ENCODE data around the gene IMMP1L. TPM values are rescaled to one million over a fixed set of nuclear protein-coding genes. Genes with fewer than 3 reads are reported as not detected.

IMMP1L gene
- total RNA-seq, 2 experiments from 2014 or later = 27.9 to 37.3 TPM

DNA sequence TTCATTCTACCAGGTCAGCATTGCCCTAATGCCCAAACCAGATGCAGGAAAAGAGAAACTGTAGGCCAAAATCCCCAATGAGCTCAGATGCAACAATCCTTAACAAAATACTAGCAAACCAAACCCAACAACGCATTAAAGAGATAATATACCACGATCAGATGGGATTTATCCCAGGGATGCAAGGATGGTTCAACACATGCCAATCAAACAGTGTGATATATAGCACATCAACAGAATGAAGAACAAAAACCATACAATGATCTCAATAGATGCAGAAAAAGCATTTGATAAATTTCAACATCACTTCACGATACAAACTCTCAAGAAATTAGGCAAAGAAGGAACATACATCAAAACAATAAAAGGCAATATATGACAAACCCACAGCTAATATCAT is 45.0 kb downstream of the IMMP1L start:
- H3K79me2 ChIP-seq (ENCODE audit: insufficient read depth, low read depth, low read length) = no peaks in the 10 kb centered on the region
- no TSS peak for BruUV-seq (replicated peaks)
- no peak overlapping the region for H3K27ac ChIP-seq (ENCODE audit: low read depth, low read length, poor library complexity, severe bottlenecking)
- no peak overlapping the region for H2AFZ ChIP-seq (ENCODE audit: low read length)
- H3K4me3 ChIP-seq (ENCODE audit: low read depth, low read length, poor library complexity, severe bottlenecking) = no peak overlapping the region
- H3K9me3 ChIP-seq (ENCODE audit: low read length) = peaks cover 19% of the 10 kb centered on the region
- no peaks in the 10 kb centered on the region for H3K9me2 ChIP-seq (ENCODE audit: insufficient read depth, low read length)
- ChIA-PET POLR2A (interaction anchor here (1.5 kb wide), 1 partner anchor 12 kb away, joined by 4 read pairs; no protein-coding TSS in a partner anchor), CTCF (ENCODE audit: unreplicated experiment) (no interaction called here)
- TF ChIP-seq, protein P1, sequence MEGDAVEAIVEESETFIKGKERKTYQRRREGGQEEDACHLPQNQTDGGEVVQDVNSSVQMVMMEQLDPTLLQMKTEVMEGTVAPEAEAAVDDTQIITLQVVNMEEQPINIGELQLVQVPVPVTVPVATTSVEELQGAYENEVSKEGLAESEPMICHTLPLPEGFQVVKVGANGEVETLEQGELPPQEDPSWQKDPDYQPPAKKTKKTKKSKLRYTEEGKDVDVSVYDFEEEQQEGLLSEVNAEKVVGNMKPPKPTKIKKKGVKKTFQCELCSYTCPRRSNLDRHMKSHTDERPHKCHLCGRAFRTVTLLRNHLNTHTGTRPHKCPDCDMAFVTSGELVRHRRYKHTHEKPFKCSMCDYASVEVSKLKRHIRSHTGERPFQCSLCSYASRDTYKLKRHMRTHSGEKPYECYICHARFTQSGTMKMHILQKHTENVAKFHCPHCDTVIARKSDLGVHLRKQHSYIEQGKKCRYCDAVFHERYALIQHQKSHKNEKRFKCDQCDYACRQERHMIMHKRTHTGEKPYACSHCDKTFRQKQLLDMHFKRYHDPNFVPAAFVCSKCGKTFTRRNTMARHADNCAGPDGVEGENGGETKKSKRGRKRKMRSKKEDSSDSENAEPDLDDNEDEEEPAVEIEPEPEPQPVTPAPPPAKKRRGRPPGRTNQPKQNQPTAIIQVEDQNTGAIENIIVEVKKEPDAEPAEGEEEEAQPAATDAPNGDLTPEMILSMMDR (conservative IDR thresholded peaks at IDR 0.05; ENCODE audit: low read length) = no peak
- no peak for TF ChIP-seq EZH2phosphoT487 (IDR thresholded peaks at IDR 0.05; ENCODE audit: borderline replicate concordance, low read depth, low read length)
- H4K20me1 ChIP-seq (ENCODE audit: insufficient read depth, low read length) = no peaks in the 10 kb centered on the region
- peaks cover 14% of the 10 kb centered on the region; the same call in 1 of the 2 replicates for H3K36me3 ChIP-seq (ENCODE audit: insufficient read depth, low read length)
- no peak for DNase-seq (ENCODE audit: low spot score)
- no peaks in the 10 kb centered on the region for H3K4me1 ChIP-seq (ENCODE audit: insufficient read depth, low read length, poor library complexity, severe bottlenecking)
- intact Hi-C loops (cut with micrococcal nuclease; ENCODE audit: unreplicated experiment) = no loop called here
- H3K4me2 ChIP-seq (ENCODE audit: low read length) = no peak overlapping the region

DNA sequence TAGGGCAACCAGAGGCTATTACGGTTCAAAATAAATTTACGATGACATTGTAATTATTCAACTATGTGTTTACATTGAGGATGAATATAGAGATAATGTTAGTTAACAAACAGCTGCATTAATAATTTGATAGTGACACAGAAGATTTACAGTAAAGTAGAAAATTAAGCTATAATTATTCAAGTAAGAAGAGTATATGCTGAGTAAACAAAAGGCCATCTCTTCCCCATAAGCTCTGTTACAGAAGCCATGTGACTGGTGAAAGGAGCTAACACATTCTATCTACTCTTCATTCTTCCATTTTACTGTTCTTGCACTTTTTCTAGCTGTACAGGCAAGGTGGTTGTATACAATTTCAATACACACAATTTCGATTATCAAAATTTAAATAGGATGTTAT is 54.2 kb downstream of the IMMP1L start:
- no peaks in the 10 kb centered on the region for H3K4me1 ChIP-seq (ENCODE audit: insufficient read depth, low read length, poor library complexity, severe bottlenecking)
- intact Hi-C loops (cut with micrococcal nuclease; ENCODE audit: unreplicated experiment) = no loop called here
- no peaks in the 10 kb centered on the region for H3K79me2 ChIP-seq (ENCODE audit: insufficient read depth, low read depth, low read length)
- H3K4me3 ChIP-seq (ENCODE audit: low read depth, low read length, poor library complexity, severe bottlenecking) = no peak overlapping the region
- H3K36me3 ChIP-seq (ENCODE audit: insufficient read depth, low read length) = 0 out of 2 replicates have a peak, but pooled peaks cover 4% of the 10 kb centered on the region
- no peaks in the 10 kb centered on the region for H3K9me3 ChIP-seq (ENCODE audit: low read length)
- no peak overlapping the region for H3K27ac ChIP-seq (ENCODE audit: low read depth, low read length, poor library complexity, severe bottlenecking)
- CTCF ChIA-PET (ENCODE audit: unreplicated experiment) = no interaction called here
- H3K9me2 ChIP-seq (ENCODE audit: insufficient read depth, low read length) = no peaks in the 10 kb centered on the region
- POLR2A ChIA-PET = no interaction called here
- BruUV-seq (replicated peaks) = no TSS peak
- DNase-seq (ENCODE audit: low spot score) = no peak
- 0 out of 2 replicates have a peak, but pooled peaks cover 7% of the 10 kb centered on the region for H4K20me1 ChIP-seq (ENCODE audit: insufficient read depth, low read length)
- H2AFZ ChIP-seq (ENCODE audit: low read length) = no peak overlapping the region
- no peak for TF ChIP-seq EZH2phosphoT487 (IDR thresholded peaks at IDR 0.05; ENCODE audit: borderline replicate concordance, low read depth, low read length)
- TF ChIP-seq, protein P1 (conservative IDR thresholded peaks at IDR 0.05; ENCODE audit: low read length) = no peak
- no peak overlapping the region for H3K4me2 ChIP-seq (ENCODE audit: low read length)

DNA sequence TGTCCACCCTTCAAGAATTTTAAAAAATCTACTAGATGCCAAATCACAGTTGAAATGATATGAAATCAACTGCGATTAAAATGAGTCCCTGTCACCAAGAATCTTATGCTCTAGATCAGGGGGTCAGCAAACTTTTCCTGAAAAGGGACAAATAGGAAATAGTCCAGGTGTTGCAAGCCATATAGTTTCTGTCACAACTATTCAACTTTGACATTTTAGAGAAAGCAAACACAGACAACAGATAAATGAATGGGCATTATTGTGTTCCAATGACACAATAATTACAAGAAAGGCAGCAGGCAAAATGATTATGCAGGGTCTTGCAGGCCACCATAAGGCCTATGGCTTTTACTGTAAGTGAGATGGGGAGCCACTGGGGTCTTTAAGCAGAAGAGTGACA is 58.6 kb downstream of the IMMP1L start:
- Histone ChIP-seq H3K9me2 (ENCODE audit: insufficient read depth, low read length) (no peaks in the 10 kb centered on the region), H3K4me2 (ENCODE audit: low read length) (no peak overlapping the region), H3K36me3 (ENCODE audit: insufficient read depth, low read length) (0 out of 2 replicates have a peak, but pooled peaks cover 3% of the 10 kb centered on the region), H3K4me1 (ENCODE audit: insufficient read depth, low read length, poor library complexity, severe bottlenecking) (no peaks in the 10 kb centered on the region), H4K20me1 (ENCODE audit: insufficient read depth, low read length) (no peaks in the 10 kb centered on the region), H3K9me3 (ENCODE audit: low read length) (no peaks in the 10 kb centered on the region), H2AFZ (ENCODE audit: low read length) (no peak overlapping the region), H3K27ac (ENCODE audit: low read depth, low read length, poor library complexity, severe bottlenecking) (no peak overlapping the region), H3K4me3 (ENCODE audit: low read depth, low read length, poor library complexity, severe bottlenecking) (no peak overlapping the region), H3K79me2 (ENCODE audit: insufficient read depth, low read depth, low read length) (no peaks in the 10 kb centered on the region)
- CTCF ChIA-PET (ENCODE audit: unreplicated experiment) = no interaction called here
- no peak for DNase-seq (ENCODE audit: low spot score)
- intact Hi-C loops (cut with micrococcal nuclease; ENCODE audit: unreplicated experiment) = no loop called here
- no TSS peak for BruUV-seq (replicated peaks)
- TF ChIP-seq, protein P1 (conservative IDR thresholded peaks at IDR 0.05; ENCODE audit: low read length) = no peak
- TF ChIP-seq EZH2phosphoT487 (IDR thresholded peaks at IDR 0.05; ENCODE audit: borderline replicate concordance, low read depth, low read length) = no peak
- POLR2A ChIA-PET = no interaction called here
